Measurements from ENCODE around the gene TSFM.
A peak's percentile ranks its signal among the peaks of the same experiment; 100 is the strongest.

The TSFM gene

GRCh38 chr12:57772429-57773322 is 9.9 kb upstream of the TSFM start, which contains the start of gene EEF1AKMT3:
TSS of gene EEF1AKMT3 (plus strand) at chr12:57772614. CDS start at chr12:57772725, 111 bp downstream.
- Histone ChIP-seq H3K4me1 (ENCODE audit: control insufficient read depth, insufficient read depth, low read length) (peaks cover 6% of the 10 kb centered on the region; the same call in 1 of the 2 replicates), H3K36me3 (ENCODE audit: control insufficient read depth in 2 of 2, insufficient read depth in 1 of 2, low read length in 2 of 2) (peaks cover 5 to 47% of the 10 kb centered on the region in 2 experiments; a peak in 2 of 3 replicates), H3K9me3 (ENCODE audit: control insufficient read depth, insufficient read depth, low read depth, low read length) (no peaks in the 10 kb centered on the region), H3K27ac (ENCODE audit: extremely low read depth, low read depth, low read length) (peak within 1 kb of the TSS; percentile 94), H3K4me3 (ENCODE audit: low read depth, low read length) (peak within 1 kb of the TSS; percentile 93)
- POLR2A ChIA-PET, result interaction anchor here (0.6 to 1.8 kb wide), 17 partner anchors 9 to 169 kb away, joined by 3 to 14 read pairs (median 4); partner anchors contain the start of genes ATP23, CDK4, CTDSP2 and MARCHF9
- CTCF ChIA-PET, result interaction anchor here (0.7 to 1.4 kb wide), 4 partner anchors 10 to 37 kb away, joined by 3 to 6 read pairs (median 6); partner anchors contain the start of gene TSFM
- TF ChIP-seq ZNF704 (tag by site-specific recombination; IDR thresholded peaks at IDR 0.05) (no peak), FEZF1 (tag by site-specific recombination; IDR thresholded peaks at IDR 0.05) (0 out of 2 replicates have a peak, but pooled peaks have one; percentile 10), ZBTB11 (tag by site-specific recombination; conservative IDR thresholded peaks at IDR 0.05; ENCODE audit: low read depth) (peak; percentile 40; the same call in 1 of the 2 replicates), ZNF341 (tag by site-specific recombination; IDR thresholded peaks at IDR 0.05; ENCODE audit: low read depth) (peak; percentile 52; the same call in 1 of the 2 replicates), ZNF549 (tag by site-specific recombination; IDR thresholded peaks at IDR 0.05) (no peak), ZBTB26 (tag by site-specific recombination; optimal IDR thresholded peaks at IDR 0.05) (peak; percentile 84), ZBTB10 (tag by site-specific recombination; IDR thresholded peaks at IDR 0.05) (no peak; the same call in 1 of the 2 replicates), KLF8 (tag by site-specific recombination; IDR thresholded peaks at IDR 0.05) (no peak), ZFP37 (tag by site-specific recombination; IDR thresholded peaks at IDR 0.05) (peak; percentile 33; the same call in 1 of the 2 replicates), PRDM6 (tag by site-specific recombination; IDR thresholded peaks at IDR 0.05) (no peak), ZNF518A (tag by site-specific recombination; conservative IDR thresholded peaks at IDR 0.05; ENCODE audit: low read depth) (no peak), ZNF777 (tag by site-specific recombination; IDR thresholded peaks at IDR 0.05; ENCODE audit: borderline replicate concordance) (peak; percentile 85), ZNF423 (tag by site-specific recombination; IDR thresholded peaks at IDR 0.05) (peak; percentile 2; the same call in 1 of the 2 replicates), ZBTB48 (tag by site-specific recombination; IDR thresholded peaks at IDR 0.05) (peak; percentile 60; the same call in 1 of the 2 replicates), ZNF670 (tag by site-specific recombination; IDR thresholded peaks at IDR 0.05; ENCODE audit: low read depth) (no peak), GLI4 (tag by site-specific recombination; IDR thresholded peaks at IDR 0.05) (0 out of 2 replicates have a peak, but pooled peaks have one; percentile 12), GLIS2 (tag by site-specific recombination; IDR thresholded peaks at IDR 0.05) (peak; percentile 74), BCL11A (tag by site-specific recombination; IDR thresholded peaks at IDR 0.05; ENCODE audit: low read depth) (0 out of 2 replicates have a peak, but pooled peaks have one; percentile 34), ZNF600 (tag by site-specific recombination; IDR thresholded peaks at IDR 0.05) (peak; percentile 47; the same call in 1 of the 2 replicates)

Data from HEK293 (cell line).